Stimulated activated CD8-positive, alpha-beta memory T cell treated with anti-CD3 and anti-CD28 coated beads, Interleukin-15, amount 100 ng/mL, for 24 hours (primary cell): ENCODE data around the gene CATSPER1.
"Not testable (repeated sequence)": the region's sequence is repeated elsewhere in the genome, so short reads cannot be mapped to it uniquely, and the experiment has no call there.

Experiments used
- DNase-seq: peaks from one replicate; pipeline ENCODE4 v3.0.0-alpha.2; 2020; ENCODE audit warnings: low read depth

Gene CATSPER1

DNA sequence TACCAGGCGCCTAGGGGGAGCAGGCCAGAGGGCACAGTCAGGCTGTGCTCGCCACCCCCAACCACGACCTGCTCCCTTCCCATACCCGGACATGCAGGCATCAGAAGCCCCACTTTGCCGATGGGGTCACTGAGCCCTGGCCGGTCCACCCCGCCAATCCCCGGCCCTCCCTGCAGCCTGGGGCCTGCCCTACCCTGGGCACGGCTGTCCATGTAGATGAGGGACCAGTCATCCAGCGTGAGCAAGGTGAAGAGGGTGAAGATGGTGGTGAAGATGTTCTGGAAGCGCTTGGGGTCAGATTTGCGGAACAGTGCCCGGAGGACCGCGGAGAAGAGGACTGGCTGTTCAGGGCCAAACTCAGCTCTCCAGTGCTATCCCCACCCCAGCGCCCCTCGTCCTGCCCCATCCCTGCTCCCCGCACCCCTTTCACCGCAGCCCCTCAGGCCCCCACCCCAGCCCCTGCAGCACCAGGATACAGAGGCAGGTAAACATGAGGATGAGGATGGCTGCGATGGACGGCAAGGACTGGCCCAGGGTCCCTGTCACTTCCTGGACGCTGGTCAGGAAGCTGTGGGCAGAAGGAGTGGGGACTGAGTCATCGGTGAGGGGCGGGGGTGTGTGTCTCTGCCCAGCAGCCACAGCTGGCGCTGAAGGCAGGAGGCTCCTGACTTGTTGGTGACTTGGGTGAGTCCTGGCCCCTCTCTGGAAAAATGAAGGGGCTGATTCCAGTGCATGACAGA lies 5.5 kb downstream of the CATSPER1 start:
- no peak for DNase-seq

DNA sequence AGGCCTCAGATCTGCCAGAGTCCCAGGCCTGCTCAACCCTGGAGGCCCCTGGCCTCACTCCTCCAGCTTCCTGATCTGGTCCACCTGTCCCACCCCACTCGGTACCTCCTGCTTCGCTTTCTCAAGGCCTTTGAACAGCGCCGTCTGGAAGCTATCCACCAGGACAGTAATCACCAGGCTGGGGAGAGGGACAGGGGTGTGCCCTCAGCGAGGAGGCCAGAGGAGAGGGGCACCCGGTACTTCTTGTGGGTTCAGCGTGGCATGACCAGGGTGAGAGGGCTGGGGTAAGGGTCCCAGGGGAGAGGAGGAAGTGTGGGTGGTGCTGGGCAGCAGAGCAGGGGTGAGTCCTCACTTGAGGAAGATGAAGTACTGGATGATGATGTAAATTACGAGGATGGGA lies 6.1 kb downstream of the CATSPER1 start:
- no peak for DNase-seq

DNA sequence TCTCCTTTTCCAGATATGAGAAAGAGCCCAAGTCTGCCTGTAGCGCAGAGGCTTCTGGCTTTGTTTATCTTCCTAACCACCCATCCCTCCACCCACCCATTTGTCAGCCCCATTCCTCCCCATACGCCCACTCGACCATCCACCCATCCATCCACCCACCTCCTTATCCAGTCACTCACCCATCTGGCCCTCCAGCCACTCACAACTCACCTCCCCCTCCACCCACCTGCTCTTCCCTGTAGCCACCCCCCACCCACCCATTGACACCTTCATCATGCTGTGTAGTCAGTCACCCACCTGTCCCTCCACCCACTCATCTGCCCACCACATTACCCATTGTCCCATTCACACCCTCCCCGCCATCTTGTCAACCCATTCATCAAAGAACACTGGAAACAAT lies 9.0 kb downstream of the CATSPER1 start:
- no peak for DNase-seq

DNA sequence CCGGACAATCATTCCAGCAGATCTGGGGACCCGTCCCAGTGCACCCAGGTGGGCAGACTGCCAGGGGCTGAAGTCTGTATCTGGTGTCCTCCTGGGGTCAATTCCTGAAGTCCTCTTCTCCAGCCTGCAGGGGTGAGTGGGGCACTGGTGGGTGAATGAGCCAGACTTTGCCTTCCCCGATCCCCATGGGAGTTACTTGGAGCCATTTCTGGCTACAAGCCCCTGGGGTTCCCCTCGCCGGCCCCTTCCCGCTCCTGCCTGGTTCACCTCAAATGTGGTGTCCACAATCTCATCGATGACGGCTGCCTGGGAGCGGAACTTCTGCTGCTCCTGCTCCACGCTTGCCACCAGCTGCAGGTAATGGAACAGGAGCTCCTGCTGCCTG lies 9.5 kb downstream of the CATSPER1 start:
- DNase-seq = no peak

DNA sequence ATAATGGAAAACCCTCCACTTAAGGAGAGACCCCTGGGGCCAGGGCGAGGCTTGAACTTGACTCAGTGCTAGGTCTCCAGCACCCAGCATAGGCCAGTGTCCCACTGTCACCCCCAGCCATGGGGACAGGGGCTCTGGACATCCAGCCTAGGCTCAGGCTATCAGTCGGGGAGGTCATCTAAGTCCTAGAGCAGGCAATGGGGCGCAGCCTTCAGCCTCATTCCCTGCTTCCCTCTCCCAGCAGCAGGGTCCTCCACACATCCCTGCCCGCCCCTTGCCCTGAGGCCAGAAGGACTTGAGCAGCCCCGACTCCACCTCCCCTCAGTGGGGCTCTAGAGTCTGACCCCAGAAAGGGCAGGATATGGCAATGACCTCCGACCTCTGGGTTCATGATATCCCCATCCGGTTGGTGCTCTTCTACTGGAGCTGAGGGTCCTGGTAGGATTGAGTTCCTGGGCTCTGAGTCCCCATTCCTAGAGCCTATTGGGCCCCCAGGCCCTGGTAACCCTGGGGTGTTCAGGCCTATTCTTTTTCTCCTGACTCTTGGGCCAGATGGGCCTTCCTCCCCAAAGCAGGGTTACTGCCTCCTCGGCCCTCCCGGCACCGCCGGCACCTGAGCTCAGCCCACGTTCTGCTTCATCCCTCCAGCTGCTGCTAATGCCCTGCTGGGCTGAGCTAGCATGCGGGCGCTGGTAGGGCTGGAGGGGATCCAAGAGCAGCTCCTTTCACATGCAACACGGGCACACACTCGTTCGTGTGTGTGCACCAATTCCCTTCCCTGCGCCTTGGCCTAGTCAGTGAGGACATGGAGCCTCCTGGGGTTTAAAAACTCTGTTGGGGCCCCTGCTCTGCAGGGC lies 10.1 kb downstream of the CATSPER1 start:
- DNase-seq = no peak

DNA sequence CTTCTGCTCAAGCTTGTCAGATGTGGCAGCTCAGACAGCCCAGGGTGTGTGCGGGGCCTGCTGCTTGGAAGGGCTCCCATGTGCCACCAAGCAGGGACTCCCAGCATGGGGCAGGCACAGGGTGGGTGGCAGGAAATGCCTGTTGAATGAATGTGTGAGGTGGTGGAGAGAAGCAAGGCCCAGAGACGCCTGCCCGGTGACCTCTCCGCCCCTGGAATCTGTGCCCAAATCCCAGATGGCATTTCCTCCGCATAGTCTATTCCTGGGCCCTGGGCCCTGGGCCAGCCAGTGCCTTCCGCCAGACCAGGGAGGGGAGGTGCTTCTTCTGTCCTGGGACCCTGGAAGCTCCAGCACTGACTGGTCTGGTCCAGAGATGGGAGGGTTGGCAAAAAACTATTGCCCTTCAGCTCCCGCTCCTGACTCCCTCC lies 10.8 kb downstream of the CATSPER1 start:
- DNase-seq = no peak

DNA sequence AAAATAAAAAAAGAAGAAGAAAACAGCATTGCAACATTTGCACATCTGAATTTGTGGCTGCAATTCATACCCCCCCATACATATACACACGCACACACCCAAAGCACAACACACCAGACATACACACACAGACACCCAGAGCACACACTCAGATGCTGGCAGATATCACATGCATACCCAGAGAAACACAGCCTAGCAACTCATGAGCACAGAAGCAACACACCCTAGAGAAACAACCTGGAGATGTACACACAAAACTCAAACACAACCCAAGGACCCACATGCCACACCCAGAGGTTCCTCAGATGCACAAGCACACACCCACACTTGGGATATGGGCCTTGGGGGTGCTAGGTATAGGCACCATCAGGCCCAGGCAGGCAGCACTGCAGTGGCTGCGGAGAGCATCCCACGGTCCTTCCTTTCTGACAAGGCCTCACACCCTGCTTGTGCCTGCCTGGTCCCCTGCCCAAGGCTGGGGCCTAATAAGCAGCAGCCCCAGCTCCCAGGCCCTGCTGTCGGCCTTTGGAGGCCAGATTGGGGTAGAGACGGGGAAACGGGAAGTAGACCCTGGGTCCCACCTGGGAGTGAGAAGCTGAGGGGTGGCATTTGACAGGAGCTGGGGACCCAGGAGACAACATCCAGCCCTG lies 11.3 kb downstream of the CATSPER1 start:
- DNase-seq = no peak

DNA sequence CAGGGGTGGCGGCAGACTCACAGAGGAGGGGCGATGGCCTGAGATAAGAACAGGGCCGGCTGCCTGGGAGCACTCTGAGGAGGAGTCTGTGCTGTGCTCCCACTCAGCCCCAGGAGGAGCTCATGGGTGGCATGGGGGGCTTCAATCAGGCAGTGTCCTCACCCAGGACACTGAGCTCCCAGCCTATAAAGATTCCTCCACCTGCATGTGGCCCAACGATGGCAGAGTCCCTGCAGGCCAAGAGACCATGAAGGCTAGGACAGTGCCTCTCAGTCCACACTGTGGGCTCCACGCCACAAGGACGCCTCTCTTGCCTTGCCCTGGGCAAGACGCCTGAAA lies 12.5 kb downstream of the CATSPER1 start:
- no peak for DNase-seq

DNA sequence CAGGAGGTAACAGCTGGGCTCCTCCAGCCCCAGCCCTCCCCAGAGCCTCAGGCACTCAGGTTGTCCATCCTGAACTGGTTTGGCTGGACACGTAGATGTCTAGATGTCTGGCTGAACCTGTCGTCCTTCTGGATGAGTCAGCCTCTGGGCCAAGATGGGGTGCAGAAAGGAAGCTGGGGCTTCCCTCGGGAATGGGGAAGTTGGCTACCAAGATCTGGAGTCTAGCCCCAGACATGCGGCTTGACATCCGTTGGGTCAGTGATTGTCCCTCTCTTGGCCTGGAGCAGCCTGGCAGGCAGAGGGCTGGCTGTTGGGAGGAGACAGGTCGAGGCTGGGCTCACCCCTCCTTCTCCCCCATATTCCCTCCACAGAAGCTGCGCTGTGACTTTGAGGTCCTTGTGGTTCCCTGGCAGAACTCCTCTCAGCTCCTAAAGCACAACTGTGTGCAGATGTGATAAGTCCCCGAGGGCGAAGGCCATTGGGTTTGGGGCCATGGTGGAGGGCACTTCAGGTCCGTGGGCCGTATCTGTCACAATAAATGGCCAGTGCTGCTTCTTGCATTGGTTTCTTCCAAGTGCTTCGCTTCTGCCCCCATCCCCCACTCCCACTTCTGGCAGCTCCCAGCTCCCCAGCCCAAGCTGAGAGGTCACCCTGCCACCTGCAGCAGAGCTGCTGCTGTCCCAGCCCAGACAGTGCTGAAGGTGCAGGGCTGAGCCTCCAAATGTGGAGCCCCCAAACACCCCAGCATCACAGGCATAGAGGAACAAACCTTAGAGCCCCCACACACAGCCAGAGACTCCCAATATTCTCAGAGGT lies 13.1 kb downstream of the CATSPER1 start:
- no peak for DNase-seq

DNA sequence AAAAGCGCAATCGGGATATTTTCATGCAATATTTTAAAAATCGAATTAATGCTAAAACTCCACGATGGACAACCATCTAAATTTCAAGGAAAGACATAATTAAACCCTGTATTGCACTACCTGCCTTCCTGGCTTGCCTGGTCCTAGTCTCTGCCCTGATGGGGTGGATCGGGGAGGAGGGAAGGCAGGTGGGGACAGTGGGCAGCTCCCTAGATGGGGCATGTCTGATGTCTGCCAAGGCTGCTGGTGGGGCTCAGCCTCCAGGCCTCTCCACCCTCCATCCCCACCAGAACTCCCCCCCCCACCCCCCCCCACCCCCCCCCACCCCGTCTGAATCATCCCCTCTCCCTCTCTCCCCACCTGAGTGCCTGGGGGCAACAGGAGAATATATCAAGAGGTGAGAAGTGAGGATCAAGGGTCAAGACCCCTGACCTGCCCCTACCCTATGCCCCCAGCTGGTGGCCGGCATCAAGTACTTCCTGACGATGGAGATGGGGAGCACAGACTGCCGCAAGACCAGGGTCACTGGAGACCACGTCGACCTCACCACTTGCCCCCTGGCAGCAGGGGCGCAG lies 13.8 kb downstream of the CATSPER1 start:
- DNase-seq = no peak

DNA sequence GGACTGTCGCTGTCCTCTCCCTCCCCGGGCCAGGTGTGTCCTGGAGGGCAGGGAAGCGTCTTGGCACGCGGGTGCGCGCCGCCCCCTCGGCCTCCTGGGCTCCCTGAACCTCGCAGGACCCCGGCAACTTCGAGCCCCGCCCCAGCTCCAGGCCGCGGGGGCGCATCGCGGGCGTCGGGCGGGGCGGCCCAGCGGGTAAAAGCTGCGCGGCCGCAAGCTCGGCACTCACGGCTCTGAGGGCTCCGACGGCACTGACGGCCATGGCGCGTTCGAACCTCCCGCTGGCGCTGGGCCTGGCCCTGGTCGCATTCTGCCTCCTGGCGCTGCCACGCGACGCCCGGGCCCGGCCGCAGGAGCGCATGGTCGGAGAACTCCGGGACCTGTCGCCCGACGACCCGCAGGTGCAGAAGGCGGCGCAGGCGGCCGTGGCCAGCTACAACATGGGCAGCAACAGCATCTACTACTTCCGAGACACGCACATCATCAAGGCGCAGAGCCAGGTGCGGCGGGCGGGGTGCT lies 14.4 kb downstream of the CATSPER1 start, which contains the start of gene CST6:
Gene CST6, plus strand, starts transcription at position 224 of the 519 bp plus-strand sequence. Its CDS starts 37 bp downstream, at position 261.
- no peak for DNase-seq

DNA sequence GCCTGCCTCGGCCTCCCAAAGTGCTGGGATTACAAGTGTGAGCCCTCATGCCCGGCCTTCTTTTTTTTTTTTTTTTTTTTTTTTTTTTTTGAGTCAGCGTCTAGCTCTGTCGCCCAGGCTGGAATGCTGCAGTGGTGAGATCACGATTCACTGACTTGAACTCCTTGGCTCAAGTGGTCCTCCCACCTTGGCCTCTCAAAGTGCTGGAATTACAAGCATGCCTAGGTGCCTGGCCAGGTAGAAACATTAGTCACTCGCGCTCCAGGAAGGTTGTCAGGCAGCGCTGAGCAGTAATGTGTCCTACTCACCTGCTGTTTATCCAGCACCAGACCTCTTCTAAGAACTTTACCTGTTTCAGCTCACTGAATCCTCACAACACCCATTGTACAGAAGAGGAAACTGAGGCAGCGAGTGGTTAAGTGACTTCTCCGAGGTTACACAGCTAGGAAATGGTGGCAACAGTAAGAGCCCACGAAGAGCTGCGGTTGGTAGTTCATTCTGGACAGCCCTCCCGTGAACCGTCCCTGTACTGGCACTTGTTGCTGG lies 15.0 kb downstream of the CATSPER1 start:
- DNase-seq = no peak

DNA sequence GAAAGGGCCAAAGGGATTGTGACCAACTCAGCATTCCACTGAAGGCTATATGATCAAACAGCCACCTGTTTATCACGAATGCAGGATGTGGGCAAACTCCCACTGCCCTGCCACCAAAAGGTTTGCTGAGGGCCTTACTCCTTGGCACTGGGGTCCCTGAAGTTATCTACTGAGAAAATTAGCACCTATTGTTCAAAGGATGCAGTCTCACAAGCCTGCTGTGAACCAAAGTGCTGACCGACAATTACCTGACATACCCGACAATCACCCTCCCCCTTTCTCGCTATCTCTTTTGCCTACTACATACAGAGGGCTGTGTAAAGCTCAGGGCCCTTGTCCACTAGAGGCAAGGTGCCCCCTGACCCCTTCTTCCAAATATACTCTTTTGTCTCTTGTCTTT lies 16.2 kb downstream of the CATSPER1 start:
- DNase-seq = not testable (repeated sequence)

DNA sequence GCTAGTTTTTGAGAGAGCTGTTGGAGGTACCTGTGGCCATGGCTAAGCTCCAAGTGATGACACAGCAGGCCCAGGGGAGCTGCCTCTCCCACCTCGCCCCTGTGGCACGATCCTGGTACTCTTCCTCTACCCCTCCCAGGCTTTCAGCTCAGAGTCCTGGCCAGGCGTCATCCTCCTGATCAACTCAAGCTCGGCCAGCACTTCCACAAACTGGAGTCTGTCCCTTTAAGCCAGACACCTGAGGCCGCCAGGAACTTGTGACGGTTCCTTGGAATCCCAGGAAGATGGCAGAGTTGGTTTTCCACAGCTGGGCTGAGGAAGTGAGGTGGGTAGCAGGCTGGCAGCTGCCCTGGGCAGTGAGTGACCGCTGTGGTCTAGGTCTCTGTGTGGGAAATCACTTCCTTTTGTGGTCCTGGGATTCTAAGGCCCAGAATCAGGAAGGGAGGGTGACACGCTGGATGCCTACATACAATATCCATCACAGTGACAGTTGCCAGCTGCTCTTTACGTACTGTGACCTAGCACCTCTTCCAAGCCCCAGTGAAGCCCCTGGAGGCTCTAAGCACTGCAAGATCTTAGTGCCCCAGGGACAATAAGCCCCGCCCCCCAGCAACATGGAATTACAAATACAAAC lies 17.7 kb downstream of the CATSPER1 start:
- no peak for DNase-seq

DNA sequence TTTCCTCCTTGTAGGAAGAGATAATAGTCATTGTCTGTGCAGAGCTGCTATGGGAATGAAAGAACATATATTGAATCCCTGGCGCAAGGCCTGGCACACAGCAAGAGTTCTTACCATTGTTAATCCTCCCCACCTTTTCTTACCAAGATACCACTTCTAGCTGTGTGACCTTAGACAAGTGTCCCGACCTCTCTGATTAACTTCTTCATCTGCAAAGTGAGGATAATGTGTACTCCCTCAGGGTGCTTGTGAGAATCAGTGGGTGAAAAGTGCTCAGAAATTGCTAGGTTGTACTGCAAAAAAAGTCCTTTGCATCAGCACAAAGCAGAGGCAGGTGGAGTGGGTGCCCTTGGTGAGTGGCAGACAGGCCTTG lies 18.2 kb downstream of the CATSPER1 start:
- no peak for DNase-seq

DNA sequence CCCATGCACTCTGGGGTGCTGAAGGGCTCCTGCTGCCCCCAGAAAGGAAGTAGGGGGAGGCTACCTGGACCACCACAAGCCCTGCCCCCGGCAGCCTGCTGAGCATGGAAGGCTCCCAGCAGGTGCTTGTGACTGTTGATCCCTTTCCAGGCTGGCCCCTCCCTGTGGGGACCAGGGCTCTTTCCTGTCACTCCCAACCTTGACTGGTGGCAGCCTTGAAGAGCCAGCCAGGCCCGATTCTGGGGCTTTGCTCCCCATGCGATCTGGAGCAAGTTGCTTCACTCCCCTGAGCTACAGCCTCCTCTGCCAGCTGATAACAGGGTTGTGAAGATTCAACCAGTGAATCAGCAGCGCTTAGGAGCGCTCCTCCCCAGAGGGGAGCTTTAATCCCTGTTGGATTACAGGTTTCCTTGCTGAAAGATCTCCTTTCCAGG lies 19.1 kb downstream of the CATSPER1 start:
- no peak for DNase-seq

DNA sequence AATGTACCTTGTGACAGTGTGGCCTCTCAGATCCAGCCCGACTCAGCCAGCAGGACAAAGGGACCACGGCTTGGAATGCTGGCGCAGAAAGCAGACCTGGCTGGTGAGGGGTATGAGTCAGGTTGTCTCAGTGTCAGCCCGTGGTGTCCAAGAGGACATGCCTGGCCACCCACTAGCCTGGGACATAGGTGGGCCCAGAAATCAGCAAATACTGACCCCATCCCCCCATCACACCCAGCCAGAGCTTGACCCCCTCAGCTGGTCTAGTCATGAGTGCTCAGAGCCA lies 19.4 kb downstream of the CATSPER1 start:
- no peak for DNase-seq

DNA sequence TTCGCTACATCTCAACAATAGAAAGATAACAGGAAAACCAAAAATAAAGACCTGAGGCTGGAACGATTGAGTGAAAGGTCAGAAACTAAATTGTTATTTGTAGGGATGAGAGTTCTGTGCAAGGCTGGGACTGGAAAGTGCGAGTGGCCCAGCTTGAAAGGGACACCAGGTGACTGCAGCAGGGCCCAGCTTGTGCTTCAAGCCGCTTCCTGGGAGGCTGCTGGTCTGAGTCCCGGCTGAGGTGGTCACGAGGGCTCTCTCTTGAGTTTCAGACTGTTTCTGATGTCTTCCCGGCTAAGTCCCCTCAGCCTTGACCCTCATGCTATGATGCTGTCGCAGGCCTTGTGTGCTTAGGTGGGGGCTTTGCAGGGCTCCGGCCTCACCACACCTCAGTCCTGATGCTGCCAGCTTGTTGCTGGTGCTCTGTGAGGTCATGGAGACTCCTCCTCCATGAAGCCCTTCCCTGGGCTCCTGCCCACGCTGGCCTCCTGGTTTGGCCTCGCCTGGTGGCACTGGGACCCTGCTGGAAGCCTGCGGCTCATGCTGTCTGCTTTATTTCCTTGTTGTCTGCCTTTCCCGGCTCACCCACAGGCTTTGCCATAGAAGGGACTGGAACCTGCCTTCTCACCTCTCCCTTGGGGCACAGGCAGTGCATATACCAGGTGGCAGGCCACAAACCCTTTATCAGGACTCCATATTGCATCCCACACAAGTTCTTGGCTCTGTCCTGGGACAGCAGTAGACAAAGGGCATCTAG lies 20.0 kb downstream of the CATSPER1 start:
- DNase-seq = no peak

DNA sequence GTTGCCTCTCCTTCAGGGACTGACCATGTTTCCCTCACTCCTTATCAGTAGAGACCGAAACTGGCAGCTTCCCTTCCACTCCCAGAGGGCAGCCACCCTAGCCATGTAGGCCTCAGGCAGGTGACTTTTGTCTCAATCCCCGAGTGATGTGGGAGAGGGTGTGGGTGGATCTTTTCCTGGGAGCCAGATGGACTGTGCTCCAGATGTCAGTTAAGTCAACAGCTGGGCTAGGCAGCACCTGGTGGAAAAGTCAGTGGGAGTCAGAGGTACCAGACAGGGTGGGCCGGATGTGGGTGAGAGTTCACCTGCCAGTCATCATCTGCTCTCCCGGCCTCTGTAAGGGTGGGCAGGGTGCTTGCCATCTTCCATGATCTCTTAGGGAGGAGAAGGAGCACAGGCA lies 22.1 kb downstream of the CATSPER1 start:
- DNase-seq = no peak

DNA sequence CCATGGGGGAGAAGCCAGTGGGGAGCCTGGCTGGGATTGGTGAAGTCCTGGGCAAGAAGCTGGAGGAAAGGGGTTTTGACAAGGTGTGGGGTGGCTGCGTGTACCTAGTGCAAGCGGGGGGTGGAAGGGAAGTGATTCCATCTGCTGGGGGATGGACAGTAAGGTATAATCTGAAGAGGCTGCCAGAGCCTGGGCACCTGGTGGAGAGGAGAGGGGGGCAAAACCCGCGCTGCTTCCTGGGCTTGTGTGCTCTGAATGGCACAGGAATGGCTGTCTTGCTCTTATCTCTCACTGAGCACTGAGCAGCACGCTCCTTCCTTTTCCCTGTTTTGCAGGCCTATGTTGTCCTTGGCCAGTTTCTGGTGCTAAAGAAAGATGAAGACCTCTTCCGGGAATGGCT lies 23.0 kb downstream of the CATSPER1 start:
- DNase-seq = no peak
